ENCODE measurements around the gene HNRNPAB. TPM values are rescaled to one million over a fixed set of nuclear protein-coding genes. Genes with fewer than 3 reads are reported as not detected.

The HNRNPAB gene
- total and polyA plus RNA-seq, 3 donors from 2014 or later: 63.1 to 71.0 (median 66.2) TPM

GRCh38 chr5:178176791-178177190 is 27.5 kb upstream of the HNRNPAB start:
- no peaks in the 10 kb centered on the region for H3K9me3 ChIP-seq
- DNase-seq: no peak
- intact Hi-C loops (cut with DNase I; ENCODE audit: low total_unique reads): no loop called here
- H3K4me3 ChIP-seq: no peak overlapping the region
- no peak for TF ChIP-seq POLR2A (IDR thresholded peaks at IDR 0.05)
- TF ChIP-seq CTCF (IDR thresholded peaks at IDR 0.05): no peak
- no peaks in the 10 kb centered on the region for H3K27me3 ChIP-seq
- no peaks in the 10 kb centered on the region for H3K36me3 ChIP-seq (ENCODE audit: low read depth, missing control alignments)
- WGBS, 2 donors: 55 to 59% methylated on average over 6 of the region's 6 CpGs
- no peak overlapping the region for H3K27ac ChIP-seq
- no peaks in the 10 kb centered on the region for H3K4me1 ChIP-seq

GRCh38 chr5:178177569-178177968 is 26.8 kb upstream of the HNRNPAB start:
- no peak for DNase-seq
- 62 to 81% methylated on average over 8 of the region's 8 CpGs for WGBS, 2 donors
- no peak overlapping the region for H3K4me3 ChIP-seq
- TF ChIP-seq POLR2A (IDR thresholded peaks at IDR 0.05) (no peak), CTCF (IDR thresholded peaks at IDR 0.05) (no peak)
- intact Hi-C loops (cut with DNase I; ENCODE audit: low total_unique reads): no loop called here
- no peaks in the 10 kb centered on the region for H3K36me3 ChIP-seq (ENCODE audit: low read depth, missing control alignments)
- no peaks in the 10 kb centered on the region for H3K27me3 ChIP-seq
- no peaks in the 10 kb centered on the region for H3K9me3 ChIP-seq
- no peak overlapping the region for H3K27ac ChIP-seq
- H3K4me1 ChIP-seq: no peaks in the 10 kb centered on the region

- Histone ChIP-seq H3K27me3 (no peaks in the 10 kb centered on the region), H3K9me3 (no peaks in the 10 kb centered on the region), H3K27ac (no peak overlapping the region), H3K36me3 (ENCODE audit: low read depth, missing control alignments) (no peaks in the 10 kb centered on the region), H3K4me3 (no peak overlapping the region), H3K4me1 (no peaks in the 10 kb centered on the region)
- DNase-seq: no peak
- no peak for TF ChIP-seq POLR2A (IDR thresholded peaks at IDR 0.05)
- no peak for TF ChIP-seq CTCF (IDR thresholded peaks at IDR 0.05)
- 42 to 47% methylated on average over 8 to 9 of the region's 9 CpGs for WGBS, 2 donors
- intact Hi-C loops (cut with DNase I; ENCODE audit: low total_unique reads): no loop called here
These were observed 24.0 kb upstream of the HNRNPAB start for GRCh38 chr5:178180141-178180863.

GRCh38 chr5:178182158-178182876 is 22.0 kb upstream of the HNRNPAB start:
- no peaks in the 10 kb centered on the region for H3K9me3 ChIP-seq
- no peaks in the 10 kb centered on the region for H3K27me3 ChIP-seq
- H3K4me1 ChIP-seq: no peaks in the 10 kb centered on the region
- H3K36me3 ChIP-seq (ENCODE audit: low read depth, missing control alignments): no peaks in the 10 kb centered on the region
- no peak overlapping the region for H3K27ac ChIP-seq
- no peak overlapping the region for H3K4me3 ChIP-seq
- intact Hi-C loops (cut with DNase I; ENCODE audit: low total_unique reads): no loop called here
- DNase-seq: no peak
- TF ChIP-seq CTCF (IDR thresholded peaks at IDR 0.05) (no peak), POLR2A (IDR thresholded peaks at IDR 0.05) (no peak)
- WGBS, 2 donors: 48 to 57% methylated on average over 4 of the region's 4 CpGs

Data from testis (tissue), 3 donors.